ENCODE results near the gene RAB7A. TPM values are rescaled to one million over a fixed set of nuclear protein-coding genes. Genes with fewer than 3 reads are reported as not detected.

RAB7A gene
- total and polyA plus RNA-seq, 2 of the 13 experiments (the other 11 are each of a cell fraction or from before 2014, with no cell fraction given): 26.5 to 182 TPM

- FAIRE-seq (no peak), ATAC-seq (no peak), DNase-seq (ENCODE audit: low spot score) (no peak)
- POLR2A ChIA-PET: no interaction called here
- WGBS (ENCODE audit: low lambda C conversion rate): 53% methylated on average over 4 of the region's 4 CpGs
- CTCF ChIA-PET (ENCODE audit: low intra/inter-chr PET ratio, low total read pairs): no interaction called here
- in situ Hi-C loops (cut with HindIII; ENCODE audit: extremely low pct_ligation_motif_present, low pct_unique_long_range_greater_than_20kb) (no loop called here), intact Hi-C loops (cut with micrococcal nuclease; ENCODE audit: unreplicated experiment) (no loop called here)
- Histone ChIP-seq H3K9ac (ENCODE audit: insufficient read depth, low read depth, low read length) (no peak overlapping the region), H3K9me3 (ENCODE audit: low read length) (no peaks in the 10 kb centered on the region), H3K4me3 (replicated peaks in 1 of 3; ENCODE audit: insufficient read depth in 1 of 3, low read depth in 2 of 3, low read length in 3 of 3) (no peak overlapping the region), H3K36me3 (replicated peaks in 1 of 2; ENCODE audit: control insufficient read depth in 1 of 2, insufficient read depth in 2 of 2, low read length in 2 of 2) (no peaks in the 10 kb centered on the region), H2AFZ (ENCODE audit: low read length) (no peak overlapping the region), H3K79me2 (ENCODE audit: insufficient read depth, low read length) (no peaks in the 10 kb centered on the region), H3K27ac (ENCODE audit: extremely low read length, insufficient read depth, low read length) (no peak overlapping the region), H4K20me1 (ENCODE audit: insufficient read depth, low read length) (no peaks in the 10 kb centered on the region), H3K27me3 (ENCODE audit: control insufficient read depth in 1 of 2, insufficient read depth in 2 of 2, low read length in 2 of 2) (peaks cover 2 to 20% of the 10 kb centered on the region in 2 experiments; a peak in 3 of 5 replicates), H3K4me2 (ENCODE audit: low read depth, low read length) (no peak overlapping the region), H3K4me1 (ENCODE audit: insufficient read depth, low read length) (peaks cover 19% of the 10 kb centered on the region)
- BruUV-seq (replicated peaks): no TSS peak
- TF ChIP-seq ESRRA (CRISPR knock-in tag; IDR thresholded peaks at IDR 0.05; ENCODE audit: low read depth) (no peak), SETDB1 (CRISPR knock-in tag; IDR thresholded peaks at IDR 0.05; ENCODE audit: borderline replicate concordance) (no peak)
Observed at GRCh38 chr3:128712848-128713247, 13.1 kb upstream of the RAB7A start.

GRCh38 chr3:128714887-128715491, 11.0 kb upstream of the RAB7A start:
- in situ Hi-C loops (cut with HindIII; ENCODE audit: extremely low pct_ligation_motif_present, low pct_unique_long_range_greater_than_20kb) (no loop called here), intact Hi-C loops (cut with micrococcal nuclease; ENCODE audit: unreplicated experiment) (no loop called here)
- Histone ChIP-seq H2AFZ (ENCODE audit: low read length) (no peak overlapping the region), H3K79me2 (ENCODE audit: insufficient read depth, low read length) (no peaks in the 10 kb centered on the region), H3K27me3 (ENCODE audit: control insufficient read depth in 1 of 2, insufficient read depth in 2 of 2, low read length in 2 of 2) (peaks cover 0 to 24% of the 10 kb centered on the region in 2 experiments; a peak in 2 of 5 replicates), H3K9ac (ENCODE audit: insufficient read depth, low read depth, low read length) (no peak overlapping the region), H3K4me2 (ENCODE audit: low read depth, low read length) (no peak overlapping the region), H3K4me3 (replicated peaks in 1 of 3; ENCODE audit: insufficient read depth in 1 of 3, low read depth in 2 of 3, low read length in 3 of 3) (no peak overlapping the region), H3K36me3 (replicated peaks in 1 of 2; ENCODE audit: control insufficient read depth in 1 of 2, insufficient read depth in 2 of 2, low read length in 2 of 2) (no peaks in the 10 kb centered on the region), H3K27ac (ENCODE audit: extremely low read length, insufficient read depth, low read length) (no peak overlapping the region), H3K4me1 (ENCODE audit: insufficient read depth, low read length) (peaks cover 9% of the 10 kb centered on the region; the same call in 1 of the 2 replicates), H4K20me1 (ENCODE audit: insufficient read depth, low read length) (no peaks in the 10 kb centered on the region), H3K9me3 (ENCODE audit: low read length) (no peaks in the 10 kb centered on the region)
- ATAC-seq (no peak), DNase-seq (ENCODE audit: low spot score) (no peak), FAIRE-seq (no peak)
- CTCF ChIA-PET (ENCODE audit: low intra/inter-chr PET ratio, low total read pairs): no interaction called here
- POLR2A ChIA-PET: no interaction called here
- BruUV-seq (replicated peaks): no TSS peak
- WGBS (ENCODE audit: low lambda C conversion rate): 38% methylated on average over 3 of the region's 3 CpGs
- no peak for TF ChIP-seq ZNF761 (CRISPR knock-in tag; conservative IDR thresholded peaks at IDR 0.05)
- no peak for TF ChIP-seq HES4 (CRISPR knock-in tag; IDR thresholded peaks at IDR 0.05; ENCODE audit: borderline replicate concordance)
- no peak for TF ChIP-seq ZBTB20 (CRISPR knock-in tag; IDR thresholded peaks at IDR 0.05; ENCODE audit: borderline replicate concordance, low read depth)
- no peak for TF ChIP-seq RBFOX2 (IDR thresholded peaks at IDR 0.05; ENCODE audit: low read depth, low read length)
- TF ChIP-seq TSC22D2 (CRISPR knock-in tag; IDR thresholded peaks at IDR 0.05; ENCODE audit: borderline replicate concordance): no peak
- TF ChIP-seq ZMYM3 (CRISPR knock-in tag; IDR thresholded peaks at IDR 0.05): no peak
- TF ChIP-seq NFRKB (IDR thresholded peaks at IDR 0.05): no peak
- no peak for TF ChIP-seq ZNF350 (CRISPR knock-in tag; IDR thresholded peaks at IDR 0.05; ENCODE audit: borderline replicate concordance, low read depth)
- TF ChIP-seq ZNF781 (CRISPR knock-in tag; IDR thresholded peaks at IDR 0.05; ENCODE audit: borderline replicate concordance, not compliant biosample characterization): no peak
- TF ChIP-seq RNF2 (conservative IDR thresholded peaks at IDR 0.05; ENCODE audit: low read depth): no peak
- TF ChIP-seq ELK4 (CRISPR knock-in tag; IDR thresholded peaks at IDR 0.05; ENCODE audit: borderline replicate concordance): no peak
- TF ChIP-seq MAFK (conservative IDR thresholded peaks at IDR 0.05 in 1 of 2, IDR thresholded peaks at IDR 0.05 in 1 of 2; ENCODE audit: low read length in 2 of 2): no peak
- no peak for TF ChIP-seq NFIB (CRISPR knock-in tag; IDR thresholded peaks at IDR 0.05; ENCODE audit: borderline replicate concordance)
- no peak for TF ChIP-seq ZNF619 (CRISPR knock-in tag; IDR thresholded peaks at IDR 0.05)
